GM23338 (cell line): ENCODE data around the gene MYO5B.

Experiments
- CREB1 ChIP-seq: fragments of 250-450 bp; sonication (Bioruptor Pico); IDR thresholded peaks from 2 replicates; pipeline ENCODE4 v1.5.0; 2020; ENCODE audit warnings: low read depth, mild to moderate bottlenecking, moderate library complexity
- EZH2 ChIP-seq: fragments of 200-600 bp; sonication (generic); IDR thresholded peaks from one replicate; pipeline ENCODE4 v1.8.0; 2017; ENCODE audit warnings: antibody characterized with exemption, mild to moderate bottlenecking, low read depth; ENCODE audit not compliant: unreplicated experiment
- EZH2phosphoT487 ChIP-seq: fragments of 200-600 bp; sonication (generic); IDR thresholded peaks from one replicate; pipeline ENCODE4 v1.8.1; 2018; ENCODE audit warnings: antibody characterized with exemption; ENCODE audit not compliant: unreplicated experiment
- JUNB ChIP-seq: IDR thresholded peaks from one replicate; pipeline ENCODE4 v1.6.1; 2016; ENCODE audit warnings: antibody characterized with exemption; ENCODE audit not compliant: unreplicated experiment
- POLR2AphosphoS5 ChIP-seq: IDR thresholded peaks from 2 replicates; pipeline ENCODE4 v1.6.1; 2016; ENCODE audit warnings: antibody characterized with exemption, low read depth
- REST ChIP-seq: IDR thresholded peaks from one replicate; pipeline ENCODE4 v1.6.1; 2018; ENCODE audit warnings: antibody characterized with exemption; ENCODE audit not compliant: unreplicated experiment
- ZNF331 ChIP-seq: fragments of 250-450 bp; sonication (Bioruptor Pico); IDR thresholded peaks from 2 replicates; pipeline ENCODE4 v1.5.0; 2020; ENCODE audit warnings: low read depth, mild to moderate bottlenecking, moderate library complexity
- TF ChIP-seq, protein P1 (sequence below), 2 experiments: fragments of 200-600 bp in 1 of 2; sonication (generic) in 1 of 2; conservative IDR thresholded peaks; 2 replicates each; pipeline versions ENCODE4 v1.5.1 to v1.6.1; 2016 to 2017; ENCODE audit warnings: antibody characterized with exemption in 2 of 2, low read depth in 2 of 2, mild to moderate bottlenecking in 2 of 2, moderate library complexity in 1 of 2

DNA sequence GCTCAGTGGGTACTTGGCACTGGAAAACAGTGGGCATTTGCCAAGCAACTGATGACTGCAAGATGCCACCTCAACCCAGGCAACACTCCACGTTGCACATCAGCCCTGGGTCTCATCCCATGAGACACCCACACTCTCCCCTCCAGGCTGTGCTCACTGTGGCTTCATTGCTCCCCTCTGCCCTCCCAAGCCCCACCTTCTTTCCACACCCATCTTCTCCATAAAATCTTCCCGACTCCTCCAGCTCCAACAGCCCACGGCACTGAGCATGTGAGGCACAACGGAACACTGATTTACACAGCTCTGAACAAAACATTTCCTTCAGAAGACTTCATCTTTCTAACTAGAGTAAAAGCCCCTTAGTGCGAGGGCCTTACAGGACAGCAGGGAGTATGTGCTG is 263.8 kb downstream of the MYO5B start:
- TF ChIP-seq, protein P1, sequence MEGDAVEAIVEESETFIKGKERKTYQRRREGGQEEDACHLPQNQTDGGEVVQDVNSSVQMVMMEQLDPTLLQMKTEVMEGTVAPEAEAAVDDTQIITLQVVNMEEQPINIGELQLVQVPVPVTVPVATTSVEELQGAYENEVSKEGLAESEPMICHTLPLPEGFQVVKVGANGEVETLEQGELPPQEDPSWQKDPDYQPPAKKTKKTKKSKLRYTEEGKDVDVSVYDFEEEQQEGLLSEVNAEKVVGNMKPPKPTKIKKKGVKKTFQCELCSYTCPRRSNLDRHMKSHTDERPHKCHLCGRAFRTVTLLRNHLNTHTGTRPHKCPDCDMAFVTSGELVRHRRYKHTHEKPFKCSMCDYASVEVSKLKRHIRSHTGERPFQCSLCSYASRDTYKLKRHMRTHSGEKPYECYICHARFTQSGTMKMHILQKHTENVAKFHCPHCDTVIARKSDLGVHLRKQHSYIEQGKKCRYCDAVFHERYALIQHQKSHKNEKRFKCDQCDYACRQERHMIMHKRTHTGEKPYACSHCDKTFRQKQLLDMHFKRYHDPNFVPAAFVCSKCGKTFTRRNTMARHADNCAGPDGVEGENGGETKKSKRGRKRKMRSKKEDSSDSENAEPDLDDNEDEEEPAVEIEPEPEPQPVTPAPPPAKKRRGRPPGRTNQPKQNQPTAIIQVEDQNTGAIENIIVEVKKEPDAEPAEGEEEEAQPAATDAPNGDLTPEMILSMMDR (conservative IDR thresholded peaks at IDR 0.05; ENCODE audit: low read depth in 2 of 2), result no peak
- no peak for TF ChIP-seq EZH2
- TF ChIP-seq REST, result no peak
- no peak for TF ChIP-seq POLR2AphosphoS5
- TF ChIP-seq ZNF331 (CRISPR knock-in tag), result no peak
- no peak for TF ChIP-seq CREB1 (CRISPR knock-in tag)
- no peak for TF ChIP-seq EZH2phosphoT487
- TF ChIP-seq JUNB, result no peak
